Measurements from ENCODE around the gene MCTP1. TPM values are rescaled to one million over a fixed set of nuclear protein-coding genes. Genes with fewer than 3 reads are reported as not detected.

The MCTP1 gene
- total and polyA plus RNA-seq, 10 of the 15 experiments (the other 5 are each of a cell fraction or from before 2014, with no cell fraction given): 12.6 to 45.9 (median 18.8) TPM

GRCh38 chr5:94745786-94746730, 538.8 kb downstream of the MCTP1 start (continued):
- TF ChIP-seq, protein P1, sequence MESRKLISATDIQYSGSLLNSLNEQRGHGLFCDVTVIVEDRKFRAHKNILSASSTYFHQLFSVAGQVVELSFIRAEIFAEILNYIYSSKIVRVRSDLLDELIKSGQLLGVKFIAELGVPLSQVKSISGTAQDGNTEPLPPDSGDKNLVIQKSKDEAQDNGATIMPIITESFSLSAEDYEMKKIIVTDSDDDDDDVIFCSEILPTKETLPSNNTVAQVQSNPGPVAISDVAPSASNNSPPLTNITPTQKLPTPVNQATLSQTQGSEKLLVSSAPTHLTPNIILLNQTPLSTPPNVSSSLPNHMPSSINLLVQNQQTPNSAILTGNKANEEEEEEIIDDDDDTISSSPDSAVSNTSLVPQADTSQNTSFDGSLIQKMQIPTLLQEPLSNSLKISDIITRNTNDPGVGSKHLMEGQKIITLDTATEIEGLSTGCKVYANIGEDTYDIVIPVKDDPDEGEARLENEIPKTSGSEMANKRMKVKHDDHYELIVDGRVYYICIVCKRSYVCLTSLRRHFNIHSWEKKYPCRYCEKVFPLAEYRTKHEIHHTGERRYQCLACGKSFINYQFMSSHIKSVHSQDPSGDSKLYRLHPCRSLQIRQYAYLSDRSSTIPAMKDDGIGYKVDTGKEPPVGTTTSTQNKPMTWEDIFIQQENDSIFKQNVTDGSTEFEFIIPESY (IDR thresholded peaks at IDR 0.05): no peak
- TF ChIP-seq, protein P2, sequence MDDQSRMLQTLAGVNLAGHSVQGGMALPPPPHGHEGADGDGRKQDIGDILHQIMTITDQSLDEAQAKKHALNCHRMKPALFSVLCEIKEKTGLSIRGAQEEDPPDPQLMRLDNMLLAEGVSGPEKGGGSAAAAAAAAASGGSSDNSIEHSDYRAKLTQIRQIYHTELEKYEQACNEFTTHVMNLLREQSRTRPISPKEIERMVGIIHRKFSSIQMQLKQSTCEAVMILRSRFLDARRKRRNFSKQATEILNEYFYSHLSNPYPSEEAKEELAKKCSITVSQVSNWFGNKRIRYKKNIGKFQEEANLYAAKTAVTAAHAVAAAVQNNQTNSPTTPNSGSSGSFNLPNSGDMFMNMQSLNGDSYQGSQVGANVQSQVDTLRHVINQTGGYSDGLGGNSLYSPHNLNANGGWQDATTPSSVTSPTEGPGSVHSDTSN (IDR thresholded peaks at IDR 0.05; ENCODE audit: insufficient replicate concordance, low read depth, low read length): no peak
- TF ChIP-seq GABPA (IDR thresholded peaks at IDR 0.05; ENCODE audit: low read depth) (peak; percentile 76; the same call in 1 of the 2 replicates), E2F4 (IDR thresholded peaks at IDR 0.05; ENCODE audit: low read depth, low read length) (no peak), SP1 (IDR thresholded peaks at IDR 0.05; ENCODE audit: low read depth, low read length) (peak; percentile 36), CEBPB (IDR thresholded peaks at IDR 0.05; ENCODE audit: borderline replicate concordance in 1 of 2, low read depth in 2 of 2, low read length in 2 of 2) (peak in 1 of 2 experiments; percentile 64; a peak in 1 of 4 replicates), SIN3A (IDR thresholded peaks at IDR 0.05; ENCODE audit: low read depth, low read length) (no peak), PML (IDR thresholded peaks at IDR 0.05; ENCODE audit: low read length) (peak; percentile 90), ZBED1 (IDR thresholded peaks at IDR 0.05; ENCODE audit: borderline replicate concordance) (peak; percentile 86; the same call in 1 of the 2 replicates), E4F1 (IDR thresholded peaks at IDR 0.05; ENCODE audit: borderline replicate concordance, partially characterized antibody) (no peak), SREBF2 (IDR thresholded peaks at IDR 0.05; ENCODE audit: low read length) (no peak), POLR2AphosphoS5 (IDR thresholded peaks at IDR 0.05; ENCODE audit: low read length) (no peak), CBFB (IDR thresholded peaks at IDR 0.05; ENCODE audit: low read depth) (0 out of 2 replicates have a peak, but pooled peaks have one; percentile 36), IRF4 (IDR thresholded peaks at IDR 0.05; ENCODE audit: low read depth, low read length) (peak; percentile 97), NBN (IDR thresholded peaks at IDR 0.05) (no peak; the same call in 1 of the 2 replicates), SIX5 (IDR thresholded peaks at IDR 0.05; ENCODE audit: low read depth, low read length, severe bottlenecking) (no peak)
- TF ChIP-seq, protein P3, sequence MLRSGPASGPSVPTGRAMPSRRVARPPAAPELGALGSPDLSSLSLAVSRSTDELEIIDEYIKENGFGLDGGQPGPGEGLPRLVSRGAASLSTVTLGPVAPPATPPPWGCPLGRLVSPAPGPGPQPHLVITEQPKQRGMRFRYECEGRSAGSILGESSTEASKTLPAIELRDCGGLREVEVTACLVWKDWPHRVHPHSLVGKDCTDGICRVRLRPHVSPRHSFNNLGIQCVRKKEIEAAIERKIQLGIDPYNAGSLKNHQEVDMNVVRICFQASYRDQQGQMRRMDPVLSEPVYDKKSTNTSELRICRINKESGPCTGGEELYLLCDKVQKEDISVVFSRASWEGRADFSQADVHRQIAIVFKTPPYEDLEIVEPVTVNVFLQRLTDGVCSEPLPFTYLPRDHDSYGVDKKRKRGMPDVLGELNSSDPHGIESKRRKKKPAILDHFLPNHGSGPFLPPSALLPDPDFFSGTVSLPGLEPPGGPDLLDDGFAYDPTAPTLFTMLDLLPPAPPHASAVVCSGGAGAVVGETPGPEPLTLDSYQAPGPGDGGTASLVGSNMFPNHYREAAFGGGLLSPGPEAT (IDR thresholded peaks at IDR 0.05; ENCODE audit: low read depth): peak; percentile 96
- TF ChIP-seq, protein P4, sequence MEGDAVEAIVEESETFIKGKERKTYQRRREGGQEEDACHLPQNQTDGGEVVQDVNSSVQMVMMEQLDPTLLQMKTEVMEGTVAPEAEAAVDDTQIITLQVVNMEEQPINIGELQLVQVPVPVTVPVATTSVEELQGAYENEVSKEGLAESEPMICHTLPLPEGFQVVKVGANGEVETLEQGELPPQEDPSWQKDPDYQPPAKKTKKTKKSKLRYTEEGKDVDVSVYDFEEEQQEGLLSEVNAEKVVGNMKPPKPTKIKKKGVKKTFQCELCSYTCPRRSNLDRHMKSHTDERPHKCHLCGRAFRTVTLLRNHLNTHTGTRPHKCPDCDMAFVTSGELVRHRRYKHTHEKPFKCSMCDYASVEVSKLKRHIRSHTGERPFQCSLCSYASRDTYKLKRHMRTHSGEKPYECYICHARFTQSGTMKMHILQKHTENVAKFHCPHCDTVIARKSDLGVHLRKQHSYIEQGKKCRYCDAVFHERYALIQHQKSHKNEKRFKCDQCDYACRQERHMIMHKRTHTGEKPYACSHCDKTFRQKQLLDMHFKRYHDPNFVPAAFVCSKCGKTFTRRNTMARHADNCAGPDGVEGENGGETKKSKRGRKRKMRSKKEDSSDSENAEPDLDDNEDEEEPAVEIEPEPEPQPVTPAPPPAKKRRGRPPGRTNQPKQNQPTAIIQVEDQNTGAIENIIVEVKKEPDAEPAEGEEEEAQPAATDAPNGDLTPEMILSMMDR (IDR thresholded peaks at IDR 0.05 in 2 of 3, conservative IDR thresholded peaks at IDR 0.05 in 1 of 3; ENCODE audit: control insufficient read depth in 2 of 3, extremely low read depth in 1 of 3, insufficient read depth in 1 of 3, low read depth in 3 of 3, low read length in 3 of 3): no peak

Measured in GM12878 (cell line).